ENCODE results near the gene STARD10.

STARD10 gene

GRCh38 chr11:72705442-72706365 is 88.1 kb downstream of the STARD10 start:
- no peak for DNase-seq (ENCODE audit: low read depth in 2 of 2)

- DNase-seq (ENCODE audit: low read depth in 2 of 2) = no peak
Measured at GRCh38 chr11:72704783-72705265, 89.0 kb downstream of the STARD10 start.
